Measurements from ENCODE around the gene THAP8.
A peak's percentile ranks its signal among the peaks of the same experiment; 100 is the strongest.

THAP8 gene

DNA sequence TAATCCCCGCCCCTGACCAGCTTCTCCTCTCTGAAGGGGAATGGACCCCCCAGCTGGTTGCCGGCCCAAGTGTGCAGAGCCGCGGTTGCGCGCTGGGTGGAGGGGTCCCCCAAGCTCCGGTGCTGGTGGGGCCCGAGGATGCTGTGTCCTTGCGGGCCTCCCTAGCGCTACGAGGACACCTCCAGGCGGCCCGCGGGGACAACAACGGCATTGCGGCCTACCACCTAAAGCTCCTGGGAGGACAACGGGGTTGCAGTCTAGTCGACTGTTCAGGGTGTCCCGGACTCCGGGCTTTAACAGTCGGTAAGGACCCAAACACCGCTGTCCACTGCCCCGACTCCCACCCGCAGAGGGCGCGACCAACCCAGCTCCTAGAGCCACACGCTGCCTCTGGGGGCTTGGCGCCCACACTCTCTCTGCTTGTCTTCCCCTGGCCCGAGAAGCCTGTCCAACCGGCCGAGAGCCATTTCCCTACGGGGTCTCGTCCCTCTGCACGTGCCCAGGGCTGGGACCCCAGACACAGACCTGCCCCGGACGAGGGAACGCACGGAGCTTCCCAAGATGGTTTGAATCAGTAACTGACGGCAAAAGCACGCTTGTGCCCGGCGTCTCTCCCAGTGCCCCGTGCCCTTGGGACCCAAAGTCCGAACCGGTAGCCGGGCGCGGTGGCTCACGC is 60.0 kb downstream of the THAP8 start:
- DNase-seq (ENCODE audit: low spot score), result peak; percentile 59

DNA sequence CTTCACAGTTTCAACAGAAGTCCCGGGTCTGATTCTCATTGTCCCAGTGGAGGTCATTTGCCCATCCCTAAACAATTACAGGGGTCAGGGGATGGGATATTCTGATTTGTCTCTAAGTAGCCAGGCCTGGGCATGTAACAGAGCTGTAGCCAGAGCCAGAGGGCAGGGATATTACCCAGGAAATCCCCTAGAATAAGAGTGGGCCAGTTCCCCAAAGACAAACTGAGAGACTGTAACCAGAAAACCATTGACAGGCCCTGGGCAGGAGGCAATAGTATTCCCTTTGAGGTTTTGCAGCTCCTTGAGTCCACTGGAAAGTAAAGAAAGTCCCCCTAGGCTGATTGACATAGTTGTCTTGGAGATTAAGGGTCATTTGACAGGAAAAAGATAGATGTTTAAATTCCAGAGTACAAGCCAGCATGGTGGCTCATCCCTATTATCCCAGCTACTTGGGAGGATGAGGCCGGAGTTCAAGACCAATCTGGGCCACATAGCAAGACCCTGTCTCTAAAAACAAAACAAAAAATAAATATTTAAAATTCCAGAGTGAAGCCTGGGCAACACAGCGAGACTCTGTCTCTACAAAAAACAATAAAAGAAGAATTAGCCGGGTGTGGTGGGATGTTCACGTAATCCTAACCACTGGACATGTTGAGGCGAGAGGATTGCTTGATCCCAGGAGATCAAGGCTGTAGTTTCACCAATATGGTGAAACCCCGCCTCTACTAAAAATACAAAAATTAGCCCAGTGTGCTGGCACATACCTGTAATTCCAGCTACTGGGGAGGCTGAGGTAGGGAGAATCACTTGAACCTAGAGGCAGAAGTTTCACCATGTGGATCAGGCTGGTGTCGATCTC is 60.9 kb downstream of the THAP8 start:
- DNase-seq (ENCODE audit: low spot score), result no peak

DNA sequence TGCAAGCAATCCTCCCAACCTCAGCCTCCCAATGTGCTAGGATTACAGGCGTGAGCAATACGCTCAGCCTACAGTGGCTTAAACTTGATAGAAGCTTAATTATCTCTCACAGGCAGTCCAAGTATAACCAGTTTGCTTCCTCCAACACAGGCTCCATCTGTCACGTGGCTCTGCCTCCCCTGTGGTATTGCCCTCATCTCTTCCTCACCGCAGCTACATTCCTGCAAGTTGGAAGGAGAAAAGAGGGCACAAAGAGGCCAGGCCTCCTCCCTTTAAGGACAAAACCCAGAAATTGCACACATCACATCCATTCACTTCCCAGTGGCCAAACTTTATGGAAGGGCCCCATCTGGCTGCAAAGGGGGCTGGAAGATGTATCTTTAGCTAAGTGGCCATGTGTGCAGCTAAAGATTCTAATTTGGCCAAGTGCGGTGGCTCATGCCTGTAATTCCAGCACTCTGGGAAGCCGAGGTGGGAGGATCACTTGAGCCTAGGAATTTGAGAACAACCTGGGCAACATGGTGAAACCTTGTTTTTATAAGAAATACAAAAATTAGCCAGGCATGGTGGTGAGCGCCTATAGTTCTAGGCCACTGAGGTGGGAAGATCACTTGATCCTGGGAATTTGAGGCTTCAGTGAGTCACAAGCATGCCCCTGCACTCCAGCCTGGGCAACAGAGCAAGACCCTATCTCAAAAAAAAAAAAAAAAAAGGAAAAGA is 62.2 kb downstream of the THAP8 start:
- no peak for DNase-seq (ENCODE audit: low spot score)

DNA sequence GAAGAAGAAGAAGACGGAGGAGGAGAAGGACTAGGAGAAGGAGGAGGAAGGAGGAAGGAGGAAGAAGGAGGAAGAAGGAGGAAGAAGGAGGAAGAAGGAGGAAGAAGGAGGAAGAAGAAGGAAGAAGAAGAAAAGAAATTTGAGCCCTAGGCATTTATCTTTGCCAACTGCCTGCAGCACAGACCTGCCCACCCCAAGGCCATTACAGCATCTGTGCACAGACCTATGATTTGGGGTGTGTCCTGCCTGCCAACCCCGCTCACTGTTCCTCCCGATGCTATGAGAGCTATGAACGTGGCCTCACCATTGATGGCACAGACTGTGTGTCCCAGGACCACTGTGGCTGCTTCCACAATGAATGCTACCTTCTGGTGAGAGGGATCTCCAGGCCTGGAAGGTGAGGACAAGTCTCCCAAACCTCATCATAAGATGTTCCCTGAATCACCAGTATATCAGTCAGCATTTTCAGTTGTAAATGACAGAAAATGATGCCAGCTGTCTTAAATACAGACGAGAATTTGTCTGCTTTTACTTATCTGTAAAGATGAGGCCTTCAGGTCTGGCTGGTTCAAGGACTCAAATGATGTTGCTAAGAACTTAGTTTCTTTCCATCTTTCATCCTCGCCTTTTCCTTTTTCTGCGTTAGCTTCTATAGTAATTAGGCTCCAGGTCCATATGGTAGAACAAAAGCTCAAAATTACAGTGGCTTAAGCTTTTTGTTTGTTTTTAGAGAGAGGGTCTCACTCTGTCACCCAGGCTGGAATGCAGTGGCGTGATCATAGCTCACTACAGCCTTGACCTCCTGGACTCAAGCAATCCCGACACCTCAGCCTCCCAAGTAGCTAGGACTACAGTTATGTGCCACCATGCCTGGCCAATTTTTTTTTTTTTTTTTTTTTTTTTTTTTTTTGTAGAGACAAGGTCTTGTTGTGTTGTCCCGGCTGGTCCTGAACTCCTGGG is 63.0 kb downstream of the THAP8 start:
- DNase-seq (ENCODE audit: low spot score), result no peak

DNA sequence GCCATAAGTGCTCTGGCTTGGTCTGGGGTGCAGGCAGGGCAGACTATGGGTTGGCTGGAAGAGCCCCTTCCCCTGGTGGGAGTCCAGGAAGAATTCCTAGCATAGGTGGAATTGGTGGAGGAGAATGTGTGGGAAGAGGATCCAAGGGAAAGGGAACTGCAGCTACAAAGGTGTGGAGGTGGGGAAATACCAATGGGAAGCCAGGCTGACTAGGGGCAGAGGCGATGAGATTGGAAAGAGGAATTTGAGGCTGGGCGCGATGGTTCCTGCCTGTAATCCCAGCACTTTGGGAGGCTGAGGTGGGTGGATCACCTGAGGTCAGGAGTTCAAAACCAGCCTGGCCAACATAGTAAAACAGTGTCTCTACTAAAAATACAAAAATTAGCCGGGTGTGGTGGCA is 63.9 kb downstream of the THAP8 start:
- DNase-seq (ENCODE audit: low spot score), result no peak

DNA sequence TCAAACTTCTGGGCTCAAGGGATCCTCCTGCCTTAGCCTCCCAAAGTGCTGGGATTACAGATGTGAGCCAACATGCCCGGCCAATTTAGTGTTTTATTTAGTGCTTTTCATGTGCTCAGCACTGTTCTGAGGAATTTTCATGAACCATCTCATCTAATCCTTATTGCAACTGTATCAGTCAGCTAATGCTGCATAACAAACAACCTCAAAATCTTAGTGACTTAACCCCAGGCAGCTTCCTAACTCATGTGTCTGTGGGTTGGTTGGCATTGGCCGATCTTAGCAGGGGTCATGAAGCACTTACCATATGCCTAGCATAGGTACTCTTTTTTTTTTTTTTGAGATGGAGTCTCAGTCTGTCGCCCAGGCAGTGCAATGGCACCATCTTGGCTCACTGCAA is 65.3 kb downstream of the THAP8 start:
- DNase-seq (ENCODE audit: low spot score), result no peak

DNA sequence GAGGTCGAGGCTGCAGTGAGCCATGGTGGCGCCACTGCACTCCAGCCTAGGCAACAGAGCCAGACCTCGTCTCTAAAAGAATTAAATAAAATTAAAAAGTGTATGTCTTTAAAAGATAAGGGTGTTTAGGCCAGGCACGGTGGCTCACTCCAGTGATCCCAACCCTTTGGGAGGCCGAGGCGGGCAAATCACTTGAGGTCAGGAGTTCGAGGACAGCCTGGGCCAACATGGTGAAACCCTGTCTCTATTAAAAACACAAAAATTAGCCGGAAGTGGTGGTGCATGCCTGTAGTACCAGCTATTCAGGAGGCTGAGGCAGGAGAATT is 66.6 kb downstream of the THAP8 start:
- DNase-seq (ENCODE audit: low spot score), result no peak

DNA sequence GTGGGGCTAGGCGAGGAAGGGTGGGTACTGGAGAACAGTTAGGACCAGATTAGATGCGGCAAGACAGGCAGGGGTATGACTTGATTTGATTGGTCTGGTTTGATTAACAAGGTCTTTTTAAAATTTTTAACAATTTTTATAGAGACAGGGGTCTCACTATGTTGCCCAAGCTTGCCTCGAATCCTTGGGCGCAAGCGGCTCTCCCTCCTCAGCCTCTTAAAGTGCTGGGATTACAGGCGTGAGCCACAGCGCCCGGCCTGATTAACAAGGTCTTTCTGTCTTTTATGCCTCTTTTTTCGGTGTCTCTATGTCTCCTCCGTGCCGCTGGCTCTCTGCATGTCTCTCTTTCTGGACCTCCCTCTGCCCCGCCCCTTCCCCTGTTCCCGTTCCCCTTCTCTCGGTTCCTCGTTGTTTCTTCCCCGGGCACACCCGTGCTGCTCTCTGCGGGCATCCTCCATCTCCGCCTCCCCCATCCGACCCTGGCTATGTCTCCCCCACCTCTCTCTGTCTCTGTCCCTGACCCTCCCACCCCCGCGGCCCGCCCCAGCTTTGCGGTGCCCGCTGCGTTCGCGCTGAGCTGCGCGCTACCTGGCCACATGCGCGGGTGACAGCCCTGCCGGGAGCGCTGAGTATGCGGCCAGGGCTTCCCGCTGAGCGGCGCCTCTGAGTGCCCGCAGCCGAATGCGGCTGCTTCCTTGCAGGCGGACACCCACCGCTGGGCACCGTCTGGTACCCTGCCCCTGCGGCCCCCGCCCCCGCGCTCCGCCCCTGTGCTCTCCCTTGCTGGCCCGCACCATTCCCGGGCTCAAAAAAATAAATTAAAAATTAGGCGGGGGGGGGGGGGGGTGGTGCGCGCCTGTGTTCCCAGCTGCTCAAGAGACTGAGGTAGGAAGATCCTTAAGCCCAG is 67.2 kb downstream of the THAP8 start:
- DNase-seq (ENCODE audit: low spot score), result peak; percentile 70

DNA sequence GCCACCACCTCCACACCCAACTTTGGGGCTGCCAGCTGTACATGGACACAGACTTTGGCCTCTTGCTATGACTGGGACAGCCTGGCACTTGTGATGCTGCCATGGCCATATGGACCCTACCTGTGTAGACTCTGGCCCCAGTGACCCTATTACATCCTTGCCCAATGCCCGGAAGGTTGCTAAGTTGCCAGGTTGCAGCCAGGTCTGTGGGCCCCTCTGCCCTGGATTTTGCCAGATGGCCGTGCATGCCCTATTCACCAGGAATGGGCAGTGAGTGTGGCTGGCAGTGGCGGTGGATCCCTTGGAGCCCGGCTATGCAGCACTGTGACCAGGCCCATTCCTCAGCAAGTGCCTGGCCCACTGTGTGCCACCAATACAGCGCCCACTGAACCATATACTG is 68.0 kb downstream of the THAP8 start:
- DNase-seq (ENCODE audit: low spot score), result no peak
